Large intestine (tissue), 12 donors: ENCODE data around the gene MRPL19. TPM values are rescaled to one million over a fixed set of nuclear protein-coding genes. Genes with fewer than 3 reads are reported as not detected.
A peak's percentile ranks its signal among the peaks of the same experiment; 100 is the strongest.

Experiments used
- DNase-seq, 2 donors: peaks; one replicate each; pipeline versions ENCODE4 v3.0.0 to v3.0.0-alpha.2; 2013
- H3K27ac ChIP-seq: one replicate; pipeline ENCODE4 v1.5.1; 2013; ENCODE audit warnings: low read length
- H3K27me3 ChIP-seq: 2 replicates; pipeline ENCODE4 v1.6.1; 2013; ENCODE audit warnings: low read length; ENCODE audit not compliant: control insufficient read depth, insufficient read depth
- H3K36me3 ChIP-seq: 2 replicates; pipeline ENCODE4 v1.6.1; 2013; ENCODE audit warnings: low read length; ENCODE audit not compliant: control insufficient read depth, insufficient read depth
- H3K4me1 ChIP-seq: one replicate; pipeline ENCODE4 v1.6.1; 2013; ENCODE audit warnings: low read length; ENCODE audit not compliant: control insufficient read depth, insufficient read depth
- H3K4me3 ChIP-seq: one replicate; pipeline ENCODE4 v1.5.1; 2013; ENCODE audit warnings: low read length
- H3K9me3 ChIP-seq: one replicate; pipeline ENCODE4 v1.6.1; 2013; ENCODE audit warnings: mild to moderate bottlenecking, low read depth, low read length, moderate library complexity; ENCODE audit not compliant: control insufficient read depth
- WGBS: methylation state at CpG from one replicate; pipeline ENCODE4 v1.1.5; 2013; ENCODE audit warnings: low lambda C conversion rate; ENCODE audit not compliant: insufficient coverage; 5-methylcytosine and 5-hydroxymethylcytosine counted together
- long read RNA-seq, 11 donors: transcript quantifications; one replicate each; lab custom pipeline, GENCODE V29; 2026
- polyA plus RNA-seq: library from polyadenylated mRNA; unstranded; fragments of 120-200 nt; gene quantifications from one replicate; pipeline ENCODE4 v1.2.1, GENCODE V29; 2013

MRPL19 gene
- polyA plus RNA-seq: 38.0 TPM
- long read RNA-seq, donor 1, transcript MRPL19-202 (6 exons, 3,479 nt): major isoform, 14 of 15 reads
- long read RNA-seq, donor 1, partial matches to known transcripts: 0 of 15 reads
- long read RNA-seq, donor 1, other reads (novel, unspliced or antisense): 0 of 15 reads
- long read RNA-seq, donor 2, transcript MRPL19-202 (6 exons, 3,479 nt): major isoform, 22 of 22 reads
- long read RNA-seq, donor 2, partial matches to known transcripts: 0 of 22 reads
- long read RNA-seq, donor 2, other reads (novel, unspliced or antisense): 0 of 22 reads
- long read RNA-seq, donor 3: 0 reads
- long read RNA-seq, donor 4, partial matches to known transcripts: 0 of 4 reads
- long read RNA-seq, donor 4, other reads (novel, unspliced or antisense): 0 of 4 reads
- long read RNA-seq, donor 5, transcript MRPL19-202 (6 exons, 3,479 nt): major isoform, 8 of 8 reads
- long read RNA-seq, donor 5, partial matches to known transcripts: 0 of 8 reads
- long read RNA-seq, donor 5, other reads (novel, unspliced or antisense): 0 of 8 reads
- long read RNA-seq, donor 6, transcript MRPL19-202 (6 exons, 3,479 nt): major isoform, 18 of 21 reads
- long read RNA-seq, donor 6, partial matches to known transcripts: 0 of 21 reads
- long read RNA-seq, donor 6, other reads (novel, unspliced or antisense): 0 of 21 reads
- long read RNA-seq, donor 7, transcript MRPL19-202 (6 exons, 3,479 nt): major isoform, 8 of 8 reads
- long read RNA-seq, donor 7, partial matches to known transcripts: 0 of 8 reads
- long read RNA-seq, donor 7, other reads (novel, unspliced or antisense): 0 of 8 reads
- long read RNA-seq, donor 8, transcript MRPL19-202 (6 exons, 3,479 nt): major isoform, 24 of 39 reads
- long read RNA-seq, donor 8, partial matches to known transcripts: 7 of 39 reads
- long read RNA-seq, donor 8, other reads (novel, unspliced or antisense): 5 of 39 reads
- long read RNA-seq, donor 9, transcript MRPL19-202 (6 exons, 3,479 nt): major isoform, 8 of 9 reads
- long read RNA-seq, donor 9, partial matches to known transcripts: 0 of 9 reads
- long read RNA-seq, donor 9, other reads (novel, unspliced or antisense): 0 of 9 reads
- long read RNA-seq, donor 10, transcript MRPL19-202 (6 exons, 3,479 nt): major isoform, 31 of 52 reads
- long read RNA-seq, donor 10, partial matches to known transcripts: 12 of 52 reads
- long read RNA-seq, donor 10, other reads (novel, unspliced or antisense): 6 of 52 reads
- long read RNA-seq, donor 11, transcript MRPL19-202 (6 exons, 3,479 nt): major isoform, 14 of 19 reads
- long read RNA-seq, donor 11, partial matches to known transcripts: 5 of 19 reads
- long read RNA-seq, donor 11, other reads (novel, unspliced or antisense): 0 of 19 reads

DNA sequence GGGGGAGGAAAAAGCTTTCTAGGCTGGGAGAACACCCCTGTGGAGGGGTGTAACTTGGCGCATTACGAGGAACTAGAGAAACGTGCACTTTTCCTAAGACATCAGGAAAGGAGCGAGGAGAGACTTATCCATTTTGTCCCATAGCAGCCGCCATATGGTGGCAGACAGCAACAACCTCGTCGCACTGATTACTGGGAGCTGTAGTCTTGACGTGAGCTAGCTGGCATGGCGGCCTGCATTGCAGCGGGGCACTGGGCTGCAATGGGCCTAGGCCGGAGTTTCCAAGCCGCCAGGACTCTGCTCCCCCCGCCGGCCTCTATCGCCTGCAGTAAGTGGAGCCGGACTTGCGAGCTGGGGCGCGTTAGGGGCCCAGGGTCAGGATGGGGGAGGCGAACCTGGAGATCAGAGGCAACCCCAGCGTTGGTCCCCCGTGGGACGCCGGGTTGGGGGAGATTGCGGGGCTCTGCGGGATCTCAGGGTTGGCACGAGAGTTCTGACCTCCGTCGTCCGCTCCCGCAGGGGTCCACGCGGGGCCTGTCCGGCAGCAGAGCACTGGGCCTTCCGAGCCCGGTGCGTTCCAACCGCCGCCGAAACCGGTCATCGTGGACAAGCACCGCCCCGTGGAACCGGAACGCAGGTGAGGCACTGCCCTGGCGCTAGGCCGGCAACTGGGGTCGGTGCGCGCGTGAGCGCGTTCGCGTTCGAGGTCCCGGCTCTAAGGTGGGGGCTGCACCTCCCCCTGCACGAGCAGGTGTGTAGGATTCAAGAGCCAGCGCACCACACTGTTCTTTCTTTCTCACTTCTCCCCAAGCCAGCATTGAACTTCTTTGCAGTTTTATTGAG is at the start of gene MRPL19:
Gene MRPL19 (plus strand): TSS at position 201 of the 843 bp plus-strand sequence. CDS start 25 bp downstream, at position 226.
- no CpG with 5 or more reads among the region's 60 CpGs for WGBS
- Histone ChIP-seq H3K9me3 (no peaks in the 10 kb centered on the region), H3K4me1 (no peaks in the 10 kb centered on the region), H3K27ac (peak within 1 kb of the TSS; percentile 64), H3K4me3 (peak within 1 kb of the TSS; percentile 91), H3K36me3 (peaks cover 18% of the 10 kb centered on the region), H3K27me3 (no peaks in the 10 kb centered on the region)
- peak; percentile 85 to 96 for DNase-seq

- Histone ChIP-seq H3K4me1 (peaks cover 16% of the 10 kb centered on the region), H3K36me3 (no peaks in the 10 kb centered on the region), H3K27ac (no peak overlapping the region), H3K27me3 (no peaks in the 10 kb centered on the region), H3K9me3 (no peaks in the 10 kb centered on the region), H3K4me3 (no peak overlapping the region)
- DNase-seq: no peak
- no CpG with 5 or more reads among the region's 4 CpGs for WGBS
Measured at GRCh38 chr2:75596784-75597183, 49.8 kb upstream of the MRPL19 start.

DNA sequence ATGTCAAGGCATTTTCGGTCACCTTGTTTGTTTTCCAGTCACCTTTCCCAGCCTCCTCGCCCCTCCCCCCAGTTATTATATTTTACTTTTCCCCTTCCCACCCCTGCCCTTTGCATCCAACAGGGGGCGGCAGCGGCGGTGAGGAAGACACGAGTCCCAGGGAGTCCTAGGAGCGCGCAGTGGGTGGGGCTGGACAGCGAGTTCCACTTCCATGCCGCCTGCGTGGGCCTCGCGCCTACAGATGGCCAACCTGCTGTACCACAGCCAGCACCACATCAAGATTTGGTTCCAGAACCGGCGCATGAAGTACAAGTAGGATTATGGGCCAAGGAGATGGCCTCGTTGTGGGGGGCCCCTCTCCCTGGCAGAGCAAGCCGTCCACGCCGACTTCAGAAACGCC is 48.6 kb upstream of the MRPL19 start:
- H3K4me3 ChIP-seq: no peak overlapping the region
- no peaks in the 10 kb centered on the region for H3K27me3 ChIP-seq
- peaks cover 22% of the 10 kb centered on the region for H3K4me1 ChIP-seq
- DNase-seq: no peak
- H3K36me3 ChIP-seq: no peaks in the 10 kb centered on the region
- no peaks in the 10 kb centered on the region for H3K9me3 ChIP-seq
- H3K27ac ChIP-seq: no peak overlapping the region
- no CpG with 5 or more reads among the region's 20 CpGs for WGBS

DNA sequence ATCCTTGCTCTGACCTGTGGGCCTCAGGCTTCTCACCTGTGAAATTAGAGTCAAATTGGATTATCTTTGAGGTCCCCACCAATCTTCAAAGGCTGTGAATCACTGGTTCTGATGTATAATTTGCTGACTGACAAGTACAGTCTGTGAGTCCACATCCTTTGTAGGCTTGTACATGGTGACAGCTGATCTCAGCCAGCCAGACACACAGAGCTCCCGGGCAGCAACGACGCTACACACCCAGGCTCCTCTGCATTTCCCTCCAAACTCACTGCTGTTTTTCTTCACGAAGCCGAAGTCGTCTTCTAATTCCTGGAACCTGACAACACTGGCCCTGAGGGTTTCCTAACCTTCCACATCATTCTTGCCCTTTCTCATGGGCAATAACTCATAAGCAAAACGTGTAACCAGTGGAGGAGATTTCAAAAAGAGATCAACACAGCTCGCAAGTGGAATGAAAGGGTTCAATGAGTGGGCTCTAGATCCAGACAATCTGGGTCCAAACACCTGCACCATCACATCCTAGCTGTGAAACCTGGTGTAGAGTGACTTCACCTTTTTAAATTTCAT is 47.9 kb upstream of the MRPL19 start:
- H3K4me1 ChIP-seq: peaks cover 27% of the 10 kb centered on the region
- H3K4me3 ChIP-seq: no peak overlapping the region
- H3K27me3 ChIP-seq: no peaks in the 10 kb centered on the region
- H3K27ac ChIP-seq: no peak overlapping the region
- no peaks in the 10 kb centered on the region for H3K9me3 ChIP-seq
- WGBS: 100% methylated on average over 1 of the region's 8 CpGs
- no peak for DNase-seq
- H3K36me3 ChIP-seq: no peaks in the 10 kb centered on the region

DNA sequence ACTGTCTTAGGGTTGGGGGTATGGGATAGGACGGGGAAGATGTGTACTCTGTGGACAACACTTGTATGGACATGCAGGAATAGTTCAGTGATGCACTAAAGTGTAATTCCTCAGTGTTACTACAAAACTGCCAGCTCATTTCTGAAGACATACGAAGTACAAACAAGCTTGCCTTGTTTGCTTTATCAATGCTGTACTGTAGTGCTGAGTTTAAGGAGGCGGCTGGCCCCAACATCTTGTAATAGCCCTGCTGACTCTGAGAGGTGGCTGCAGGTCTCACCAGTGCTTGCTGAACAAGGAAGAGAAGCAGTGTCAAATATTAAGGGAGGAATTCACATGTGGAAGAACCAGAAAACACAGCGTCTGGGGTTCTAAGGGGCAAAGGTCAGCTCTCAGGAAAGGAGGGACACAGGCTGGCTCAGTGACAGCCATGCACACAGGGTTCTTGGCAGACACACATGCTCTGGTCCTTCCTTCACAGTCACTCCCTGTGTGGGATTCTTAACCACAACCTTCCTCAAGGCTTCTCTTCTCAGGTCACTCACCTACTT is 46.0 kb upstream of the MRPL19 start:
- Histone ChIP-seq H3K27ac (peak overlapping the region; percentile 29), H3K9me3 (no peaks in the 10 kb centered on the region), H3K27me3 (no peaks in the 10 kb centered on the region), H3K4me1 (peaks cover 28% of the 10 kb centered on the region), H3K4me3 (no peak overlapping the region), H3K36me3 (no peaks in the 10 kb centered on the region)
- 0% methylated on average over 1 of the region's 4 CpGs for WGBS
- peak; percentile 57 to 80 for DNase-seq

DNA sequence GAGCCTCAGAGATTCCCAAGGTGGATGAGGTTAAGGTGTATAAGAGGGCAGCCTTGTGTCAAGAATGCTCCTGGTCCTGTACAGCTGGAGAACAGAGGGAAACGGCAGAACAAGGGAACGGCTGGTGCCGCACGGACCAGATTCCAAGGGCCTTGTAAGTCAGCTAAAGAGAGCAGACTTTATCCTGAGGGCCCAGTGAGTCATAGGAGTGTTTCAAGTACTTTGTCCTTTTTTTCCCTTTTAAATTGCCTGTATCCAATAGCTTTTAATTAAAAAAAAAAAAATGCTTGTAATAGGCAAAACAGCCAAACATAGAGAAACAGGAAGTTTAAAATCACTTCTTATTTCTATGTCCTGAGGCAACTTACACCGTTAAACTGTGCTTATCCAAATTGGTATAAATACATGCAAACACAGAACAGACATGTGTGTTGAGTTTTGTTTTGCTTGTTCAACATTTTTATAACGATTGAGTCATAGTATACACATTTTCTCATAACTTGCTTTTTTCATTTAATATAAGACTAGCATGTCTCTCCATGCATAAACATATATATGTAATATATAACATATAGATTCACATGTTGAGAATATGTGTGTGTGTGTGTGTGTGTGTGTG is 43.8 kb upstream of the MRPL19 start:
- Histone ChIP-seq H3K27me3 (no peaks in the 10 kb centered on the region), H3K27ac (peak overlapping the region; percentile 80), H3K4me1 (peaks cover 34% of the 10 kb centered on the region), H3K4me3 (no peak overlapping the region), H3K36me3 (no peaks in the 10 kb centered on the region), H3K9me3 (no peaks in the 10 kb centered on the region)
- peak; percentile 88 to 94 for DNase-seq
- 22% methylated on average over 1 of the region's 6 CpGs for WGBS

- Histone ChIP-seq H3K27ac (peak overlapping the region; percentile 80), H3K4me1 (peaks cover 34% of the 10 kb centered on the region), H3K27me3 (no peaks in the 10 kb centered on the region), H3K36me3 (no peaks in the 10 kb centered on the region), H3K9me3 (no peaks in the 10 kb centered on the region), H3K4me3 (no peak overlapping the region)
- DNase-seq: no peak
- WGBS: no CpG with 5 or more reads among the region's 1 CpG
Measured at GRCh38 chr2:75603477-75603876, 43.1 kb upstream of the MRPL19 start.

DNA sequence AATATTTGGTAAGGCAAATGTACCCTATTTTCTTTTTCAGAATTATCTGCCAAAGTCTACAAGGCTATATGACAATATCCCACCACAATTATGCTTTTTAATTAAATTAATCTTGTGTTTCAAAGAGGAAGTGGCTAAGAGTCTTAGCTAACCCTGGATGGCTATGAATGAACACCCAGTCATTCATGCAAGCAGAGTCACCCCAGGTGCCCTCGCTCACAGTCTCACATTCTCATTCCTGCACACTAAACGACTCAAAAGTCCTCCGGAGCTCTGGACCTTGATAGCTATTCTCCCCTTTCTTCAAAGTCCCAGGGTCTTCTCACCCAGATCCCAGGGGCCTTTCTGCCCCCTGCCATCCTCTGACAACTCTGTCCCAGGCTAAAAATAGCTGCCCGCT is 42.1 kb upstream of the MRPL19 start:
- no peak overlapping the region for H3K4me3 ChIP-seq
- H3K27ac ChIP-seq: no peak overlapping the region
- H3K27me3 ChIP-seq: no peaks in the 10 kb centered on the region
- no peak for DNase-seq
- H3K4me1 ChIP-seq: peaks cover 40% of the 10 kb centered on the region
- H3K36me3 ChIP-seq: no peaks in the 10 kb centered on the region
- WGBS: no CpG with 5 or more reads among the region's 4 CpGs
- no peaks in the 10 kb centered on the region for H3K9me3 ChIP-seq
